IMR-90 (cell line): ENCODE results near the gene CEACAM8. TPM values are rescaled to one million over a fixed set of nuclear protein-coding genes. Genes with fewer than 3 reads are reported as not detected.

Experiments used
- ATAC-seq: fragments of 200-7000 bp; cut with Tn5 transposase; 2 replicates; pipeline ENCODE4 v1.9.1; 2020; ENCODE audit warnings: low read depth, mild to moderate bottlenecking, moderate library complexity
- BruUV-seq: library from RNA; stranded (reverse); fragments of 400-500 nt; replicated peaks from 2 replicates; lab custom pipeline; 2021; lab: Mats Ljungman, UMichigan
- CTCF ChIA-PET: fragments of 300-600 bp; formaldehyde crosslinking; extraction: SDS; loops from one replicate; lab custom pipeline; 2021; ENCODE audit warnings: antibody characterized with exemption; lab: Yijun Ruan, JAX
- POLR2A ChIA-PET: fragments of 300-600 bp; sonication (Branson Sonifier 250); formaldehyde crosslinking; loops from one replicate; lab custom pipeline; 2022; ENCODE audit warnings: antibody characterized with exemption; ENCODE audit not compliant: unreplicated experiment; lab: Charles Lee
- DNase-seq: peaks from one replicate; pipeline ENCODE4 v3.0.0; 2013
- H2AFZ ChIP-seq: replicated peaks from 2 replicates; pipeline ENCODE3; 2013; ENCODE audit warnings: low read length, mild to moderate bottlenecking; ENCODE audit not compliant: poor library complexity
- H2AK5ac ChIP-seq: 2 replicates; pipeline ENCODE4 v1.6.1; 2013; ENCODE audit warnings: low read depth, low read length, inconsistent platforms
- H2AK9ac ChIP-seq: replicated peaks from 2 replicates; pipeline ENCODE3; 2013; ENCODE audit warnings: mild to moderate bottlenecking, low read depth, low read length, moderate library complexity; ENCODE audit not compliant: poor library complexity
- H2BK120ac ChIP-seq: 2 replicates; pipeline ENCODE4 v1.6.1; 2013; ENCODE audit warnings: low read depth, low read length, inconsistent platforms
- H2BK15ac ChIP-seq: 3 replicates; pipeline ENCODE4 v1.6.1; 2013; ENCODE audit warnings: low read depth, low read length, inconsistent platforms
- H2BK20ac ChIP-seq: 2 replicates; pipeline ENCODE4 v1.6.1; 2013; ENCODE audit warnings: low read depth, mild to moderate bottlenecking, inconsistent platforms, low read length, moderate library complexity
- H2BK5ac ChIP-seq: 2 replicates; pipeline ENCODE4 v1.6.1; 2013; ENCODE audit warnings: mild to moderate bottlenecking, low read depth, low read length, inconsistent platforms; ENCODE audit not compliant: poor library complexity, severe bottlenecking
- H3K14ac ChIP-seq: replicated peaks from 2 replicates; pipeline ENCODE4 v1.6.1; 2013; ENCODE audit warnings: low read depth, low read length, inconsistent platforms
- H3K18ac ChIP-seq: 2 replicates; pipeline ENCODE4 v1.6.1; 2013; ENCODE audit warnings: low read depth, low read length, control low read depth
- H3K23ac ChIP-seq: 2 replicates; pipeline ENCODE4 v1.6.1; 2013; ENCODE audit warnings: low read depth, low read length, inconsistent platforms
- H3K27ac ChIP-seq: 2 replicates; pipeline ENCODE4 v1.5.1; 2013; ENCODE audit warnings: mild to moderate bottlenecking, control low read depth, low read length; ENCODE audit not compliant: insufficient read depth
- H3K27me3 ChIP-seq: 2 replicates; pipeline ENCODE4 v1.6.1; 2013; ENCODE audit warnings: low read length; ENCODE audit not compliant: control insufficient read depth, insufficient read depth
- H3K36me3 ChIP-seq: 2 replicates; pipeline ENCODE4 v1.6.1; 2013; ENCODE audit warnings: low read length, mixed read lengths; ENCODE audit not compliant: control insufficient read depth, insufficient read depth
- H3K4ac ChIP-seq: 2 replicates; pipeline ENCODE4 v1.6.1; 2013; ENCODE audit warnings: low read depth, low read length, inconsistent platforms
- H3K4me1 ChIP-seq: 2 replicates; pipeline ENCODE4 v1.6.1; 2013; ENCODE audit warnings: low read length, mixed read lengths; ENCODE audit not compliant: control insufficient read depth, insufficient read depth
- H3K4me2 ChIP-seq: 2 replicates; pipeline ENCODE4 v1.6.1; 2013; ENCODE audit warnings: low read depth, mild to moderate bottlenecking, control low read depth, low read length, moderate library complexity
- H3K4me3 ChIP-seq: 2 replicates; pipeline ENCODE4 v1.5.1; 2013; ENCODE audit warnings: low read depth, mild to moderate bottlenecking, control low read depth, low read length, moderate library complexity; ENCODE audit not compliant: insufficient read depth
- H3K56ac ChIP-seq: 2 replicates; pipeline ENCODE4 v1.6.1; 2013; ENCODE audit warnings: low read length, inconsistent platforms; ENCODE audit not compliant: insufficient read depth; ENCODE audit errors: extremely low read depth
- H3K79me1 ChIP-seq, 2 experiments: 2 replicates each; pipeline ENCODE4 v1.6.1; 2013; ENCODE audit warnings: low read length in 2 of 2, inconsistent platforms in 1 of 2, low read depth in 1 of 2
- H3K9ac ChIP-seq: 2 replicates; pipeline ENCODE4 v1.6.1; 2013; ENCODE audit warnings: low read depth, low read length, control low read depth
- H3K9me1 ChIP-seq: 2 replicates; pipeline ENCODE4 v1.6.1; 2013; ENCODE audit warnings: low read length, inconsistent platforms; ENCODE audit not compliant: insufficient read depth
- H3K9me3 ChIP-seq: 2 replicates; pipeline ENCODE4 v1.6.1; 2013; ENCODE audit warnings: low read length; ENCODE audit not compliant: control insufficient read depth, insufficient read depth
- H4K20me1 ChIP-seq: 2 replicates; pipeline ENCODE4 v1.6.1; 2013; ENCODE audit warnings: low read length, inconsistent platforms; ENCODE audit not compliant: insufficient read depth
- H4K5ac ChIP-seq: 2 replicates; pipeline ENCODE4 v1.6.1; 2013; ENCODE audit warnings: mild to moderate bottlenecking, low read depth, low read length, control low read depth
- H4K8ac ChIP-seq, 2 experiments: 2 replicates each; pipeline ENCODE4 v1.6.1; 2013; ENCODE audit warnings: low read depth in 2 of 2, low read length in 2 of 2, control low read depth in 1 of 2, inconsistent platforms in 1 of 2
- H4K91ac ChIP-seq: 2 replicates; pipeline ENCODE4 v1.6.1; 2013; ENCODE audit warnings: low read depth, low read length, inconsistent platforms; ENCODE audit not compliant: insufficient read depth
- BHLHE40 ChIP-seq: fragments of 150-350 bp; IDR thresholded peaks from 2 replicates; pipeline ENCODE4 v1.6.1; 2016; ENCODE audit warnings: mild to moderate bottlenecking, low read depth, low read length
- CHD1 ChIP-seq: IDR thresholded peaks from 2 replicates; pipeline ENCODE4 v1.6.1; 2012; ENCODE audit warnings: low read depth, low read length, improper control_type of control experiment
- FOS ChIP-seq: fragments of 150-350 bp; IDR thresholded peaks from 2 replicates; pipeline ENCODE4 v1.6.1; 2016; ENCODE audit warnings: low read depth, low read length
- MAFK ChIP-seq: IDR thresholded peaks from 2 replicates; pipeline ENCODE4 v1.6.1; 2012; ENCODE audit warnings: low read depth, low read length, improper control_type of control experiment
- MAZ ChIP-seq: IDR thresholded peaks from 2 replicates; pipeline ENCODE4 v1.6.1; 2012; ENCODE audit warnings: low read depth, mild to moderate bottlenecking, low read length, improper control_type of control experiment, moderate library complexity, borderline replicate concordance
- MXI1 ChIP-seq: IDR thresholded peaks from 2 replicates; pipeline ENCODE4 v1.6.1; 2012; ENCODE audit warnings: low read depth, mild to moderate bottlenecking, low read length, moderate library complexity, borderline replicate concordance
- POLR2A ChIP-seq: IDR thresholded peaks from 2 replicates; pipeline ENCODE4 v1.6.1; 2012; ENCODE audit warnings: mild to moderate bottlenecking, low read depth, low read length
- RAD21 ChIP-seq: IDR thresholded peaks from 2 replicates; pipeline ENCODE4 v1.6.1; 2012; ENCODE audit warnings: low read length, improper control_type of control experiment
- RCOR1 ChIP-seq: IDR thresholded peaks from 2 replicates; pipeline ENCODE4 v1.6.1; 2012; ENCODE audit warnings: mild to moderate bottlenecking, low read length, improper control_type of control experiment; ENCODE audit not compliant: insufficient replicate concordance
- SMC3 ChIP-seq: fragments of 150-350 bp; IDR thresholded peaks from 2 replicates; pipeline ENCODE4 v1.6.1; 2016; ENCODE audit warnings: low read depth, mild to moderate bottlenecking, antibody characterized with exemption, low read length, moderate library complexity
- WGBS, 2 experiments: methylation state at CpG; one replicate each; pipeline versions ENCODE4 v1.1.5 to v1.1.7; 2013; ENCODE audit warnings: missing lambda C conversion rate in 2 of 2; ENCODE audit not compliant: insufficient read length in 1 of 2; ENCODE audit errors: extremely low coverage in 2 of 2; 5-methylcytosine and 5-hydroxymethylcytosine counted together
- dilution Hi-C: fragments of 300-500 bp; cut with HindIII; formaldehyde crosslinking; loops from one replicate; pipeline ENCODE4 v1.14.3; 2018; ENCODE audit warnings: low sequenced_read_pairs; ENCODE audit not compliant: unreplicated experiment
- in situ Hi-C: fragments of 300-500 bp; cut with MboI; formaldehyde crosslinking; loops from 3 replicates; pipeline ENCODE4 v1.14.3; 2019; ENCODE audit warnings: low sequenced_read_pairs, inconsistent platforms, mixed read lengths
- intact Hi-C: fragments of 100-400 bp; cut with micrococcal nuclease; formaldehyde crosslinking; loops from 2 replicates; pipeline ENCODE4 v1.10.0; 2022
- polyA plus RNA-seq, 3 experiments: library from polyadenylated mRNA; depleted of rRNA; stranded (reverse); fragments of >200 nt; gene quantifications; 2 replicates each; pipeline ENCODE4 v1.2.3, GENCODE V29; 2012; ENCODE audit warnings: low replicate concordance in 1 of 3
- total RNA-seq: library from RNA; depleted of rRNA; stranded (reverse); fragments of >200 nt; gene quantifications from 2 replicates; pipeline ENCODE4 v1.2.3, GENCODE V29; 2012
- TF ChIP-seq, protein P1 (sequence below): fragments of 150-350 bp; IDR thresholded peaks from 2 replicates; pipeline ENCODE4 v1.6.1; 2017; ENCODE audit warnings: mild to moderate bottlenecking, antibody characterized with exemption, low read length, low read depth
- TF ChIP-seq, protein P2 (sequence below): conservative IDR thresholded peaks from 2 replicates; pipeline ENCODE4 v1.5.1; 2012; ENCODE audit warnings: mild to moderate bottlenecking, low read depth, low read length, improper control_type of control experiment
- TF ChIP-seq, protein P3 (sequence below): fragments of 150-350 bp; IDR thresholded peaks from 2 replicates; pipeline ENCODE4 v1.6.1; 2016; ENCODE audit warnings: low read depth, mild to moderate bottlenecking, low read length, moderate library complexity, borderline replicate concordance

The CEACAM8 gene
- total and polyA plus RNA-seq, 2 of the 4 experiments (the other 2 are of a cell fraction), result not detected

DNA sequence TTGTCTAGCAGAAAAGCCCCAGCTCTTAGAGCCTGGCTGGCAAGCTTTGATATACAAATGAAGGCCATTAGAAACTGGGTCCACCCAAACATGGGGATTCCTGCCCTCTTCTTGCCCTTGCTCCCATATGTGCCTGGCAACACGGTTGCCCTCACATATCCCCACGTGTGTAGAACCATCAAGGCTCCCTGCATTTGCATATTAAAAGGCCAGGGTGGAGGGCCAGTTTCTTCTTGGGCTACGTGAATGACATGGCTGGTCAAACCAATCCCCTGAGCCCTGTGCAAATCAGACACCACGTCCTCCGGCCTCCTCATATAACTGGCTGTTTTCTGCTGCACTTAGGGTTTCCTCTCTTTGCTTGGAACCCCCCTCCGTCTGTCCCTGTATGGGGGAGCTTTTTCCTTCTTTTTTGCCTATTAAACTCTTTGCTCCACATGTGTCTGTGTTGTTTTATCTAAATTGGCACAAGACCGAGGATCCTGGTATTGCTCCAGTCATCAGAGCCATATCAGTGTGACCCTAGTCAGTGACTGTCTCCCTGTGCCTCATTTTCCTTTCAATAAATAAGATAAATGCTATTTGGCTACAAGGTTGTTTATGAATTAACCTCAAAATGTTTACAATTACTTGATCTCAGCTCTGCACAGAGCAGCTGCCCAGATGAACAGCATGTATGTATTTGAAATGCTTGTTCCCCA lies 36.1 kb downstream of the CEACAM8 start:
- CTCF ChIA-PET, result no interaction called here
- Histone ChIP-seq H3K27ac (no peak overlapping the region), H3K9ac (no peak overlapping the region), H3K9me1 (no peaks in the 10 kb centered on the region), H4K20me1 (no peaks in the 10 kb centered on the region; the same call in 1 of the 2 replicates), H3K4me3 (no peak overlapping the region), H3K27me3 (peaks cover 44% of the 10 kb centered on the region), H4K5ac (no peak overlapping the region), H4K91ac (no peak overlapping the region), H2BK5ac (no peak overlapping the region), H3K18ac (no peak overlapping the region), H2AK9ac (no peak overlapping the region), H3K4me1 (no peaks in the 10 kb centered on the region), H2BK15ac (no peak overlapping the region), H3K14ac (no peak overlapping the region), H4K8ac (no peak overlapping the region), H3K9me3 (peaks cover 3% of the 10 kb centered on the region; the same call in 1 of the 2 replicates), H3K23ac (no peak overlapping the region), H3K56ac (no peak overlapping the region), H3K4ac (no peak overlapping the region), H3K36me3 (no peaks in the 10 kb centered on the region), H2AFZ (no peak overlapping the region), H3K4me2 (no peak overlapping the region), H2BK20ac (no peak overlapping the region), H3K79me1 (no peaks in the 10 kb centered on the region), H2BK120ac (no peak overlapping the region), H2AK5ac (no peak overlapping the region)
- in situ Hi-C loops (no loop called here), intact Hi-C loops (no loop called here), dilution Hi-C loops (no loop called here)
- DNase-seq (no peak), ATAC-seq (no peak)
- TF ChIP-seq POLR2A (no peak), MAZ (no peak), MXI1 (no peak), RCOR1 (no peak), CHD1 (no peak), BHLHE40 (no peak), FOS (no peak), SMC3 (no peak), MAFK (no peak), RAD21 (no peak)
- TF ChIP-seq, protein P1, sequence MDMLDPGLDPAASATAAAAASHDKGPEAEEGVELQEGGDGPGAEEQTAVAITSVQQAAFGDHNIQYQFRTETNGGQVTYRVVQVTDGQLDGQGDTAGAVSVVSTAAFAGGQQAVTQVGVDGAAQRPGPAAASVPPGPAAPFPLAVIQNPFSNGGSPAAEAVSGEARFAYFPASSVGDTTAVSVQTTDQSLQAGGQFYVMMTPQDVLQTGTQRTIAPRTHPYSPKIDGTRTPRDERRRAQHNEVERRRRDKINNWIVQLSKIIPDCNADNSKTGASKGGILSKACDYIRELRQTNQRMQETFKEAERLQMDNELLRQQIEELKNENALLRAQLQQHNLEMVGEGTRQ, result no peak
- TF ChIP-seq, protein P2, sequence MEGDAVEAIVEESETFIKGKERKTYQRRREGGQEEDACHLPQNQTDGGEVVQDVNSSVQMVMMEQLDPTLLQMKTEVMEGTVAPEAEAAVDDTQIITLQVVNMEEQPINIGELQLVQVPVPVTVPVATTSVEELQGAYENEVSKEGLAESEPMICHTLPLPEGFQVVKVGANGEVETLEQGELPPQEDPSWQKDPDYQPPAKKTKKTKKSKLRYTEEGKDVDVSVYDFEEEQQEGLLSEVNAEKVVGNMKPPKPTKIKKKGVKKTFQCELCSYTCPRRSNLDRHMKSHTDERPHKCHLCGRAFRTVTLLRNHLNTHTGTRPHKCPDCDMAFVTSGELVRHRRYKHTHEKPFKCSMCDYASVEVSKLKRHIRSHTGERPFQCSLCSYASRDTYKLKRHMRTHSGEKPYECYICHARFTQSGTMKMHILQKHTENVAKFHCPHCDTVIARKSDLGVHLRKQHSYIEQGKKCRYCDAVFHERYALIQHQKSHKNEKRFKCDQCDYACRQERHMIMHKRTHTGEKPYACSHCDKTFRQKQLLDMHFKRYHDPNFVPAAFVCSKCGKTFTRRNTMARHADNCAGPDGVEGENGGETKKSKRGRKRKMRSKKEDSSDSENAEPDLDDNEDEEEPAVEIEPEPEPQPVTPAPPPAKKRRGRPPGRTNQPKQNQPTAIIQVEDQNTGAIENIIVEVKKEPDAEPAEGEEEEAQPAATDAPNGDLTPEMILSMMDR, result no peak
- TF ChIP-seq, protein P3, sequence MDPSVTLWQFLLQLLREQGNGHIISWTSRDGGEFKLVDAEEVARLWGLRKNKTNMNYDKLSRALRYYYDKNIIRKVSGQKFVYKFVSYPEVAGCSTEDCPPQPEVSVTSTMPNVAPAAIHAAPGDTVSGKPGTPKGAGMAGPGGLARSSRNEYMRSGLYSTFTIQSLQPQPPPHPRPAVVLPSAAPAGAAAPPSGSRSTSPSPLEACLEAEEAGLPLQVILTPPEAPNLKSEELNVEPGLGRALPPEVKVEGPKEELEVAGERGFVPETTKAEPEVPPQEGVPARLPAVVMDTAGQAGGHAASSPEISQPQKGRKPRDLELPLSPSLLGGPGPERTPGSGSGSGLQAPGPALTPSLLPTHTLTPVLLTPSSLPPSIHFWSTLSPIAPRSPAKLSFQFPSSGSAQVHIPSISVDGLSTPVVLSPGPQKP, result no peak
- BruUV-seq, result no TSS peak
- POLR2A ChIA-PET, result interaction anchor here (0.6 kb wide), 1 partner anchor 16 kb away, joined by 3 read pairs; no protein-coding TSS in a partner anchor
- 0% methylated on average over 2 of the region's 7 CpGs; no CpG with 5 or more reads in 1 of the 2 experiments for WGBS, 2 experiments
